HG03175 (cell line): ENCODE data around the gene SYN1.

Experiments used
- ATAC-seq: cut with Tn5 transposase; IDR thresholded peaks from one replicate; pipeline ENCODE4 v1.9.1; 2021; ENCODE audit warnings: mild to moderate bottlenecking, moderate library complexity; ENCODE audit not compliant: unreplicated experiment

The SYN1 gene

DNA sequence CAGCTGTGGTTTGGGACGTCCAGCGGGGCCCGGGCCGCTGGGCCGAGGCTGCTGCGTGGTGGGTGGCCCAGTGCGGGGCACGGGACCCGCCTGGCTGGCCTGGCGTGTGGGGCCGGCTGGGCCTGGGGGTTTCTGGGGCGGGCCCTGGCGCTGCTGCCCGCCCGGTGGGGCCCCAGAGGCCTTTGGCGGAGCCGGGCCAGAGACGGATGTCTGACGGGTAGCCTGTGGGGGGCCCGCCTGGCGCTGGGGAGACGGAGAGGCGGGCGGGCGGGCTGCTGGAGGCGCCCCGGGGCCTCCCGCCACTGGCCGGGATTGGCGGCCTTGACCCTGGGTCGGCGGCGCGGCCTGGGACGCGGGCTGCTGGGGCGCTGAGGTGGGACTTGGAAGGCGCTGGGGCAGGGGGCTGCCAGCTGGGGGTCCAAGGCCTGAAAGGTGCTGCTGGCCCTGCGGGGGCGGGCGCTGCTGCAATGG, 45.5 kb downstream of the SYN1 start:
- no peak for ATAC-seq

DNA sequence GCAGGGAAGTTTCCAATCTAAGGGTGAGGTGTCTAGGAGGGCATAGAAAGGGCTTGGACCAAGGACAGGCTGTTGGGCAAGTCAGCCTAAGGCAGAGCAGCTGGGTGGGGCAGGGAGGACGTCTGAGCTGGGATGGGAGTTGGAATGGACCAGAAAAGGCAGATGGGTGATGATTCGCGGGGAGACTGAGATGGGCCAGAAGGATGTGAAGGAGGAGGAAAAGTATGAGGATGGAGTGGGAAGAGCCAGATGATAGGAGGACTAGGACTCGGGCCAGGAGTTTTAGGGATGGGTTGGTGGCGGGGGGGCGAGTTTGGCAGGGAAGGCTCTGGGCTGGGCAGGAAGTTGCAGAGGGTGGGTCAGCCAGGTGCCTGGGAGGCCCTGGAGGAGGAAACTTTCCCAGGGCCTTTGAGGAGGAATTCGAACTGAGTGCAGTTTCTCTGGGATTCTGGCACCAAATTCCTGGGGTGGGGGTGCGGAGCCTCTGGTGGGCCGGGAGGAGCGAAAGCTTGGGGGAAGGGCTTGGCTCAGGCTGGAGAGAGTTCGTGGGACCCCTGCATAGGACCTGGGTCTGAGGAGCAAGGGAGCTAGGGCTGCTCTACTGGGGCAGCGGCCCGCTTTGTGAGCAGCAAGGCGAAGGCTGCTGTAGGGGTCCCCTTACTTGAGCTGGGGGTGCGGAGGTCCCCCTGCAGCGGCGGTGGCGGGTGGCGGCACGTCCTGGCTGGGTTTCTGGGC, 46.1 kb downstream of the SYN1 start:
- no peak for ATAC-seq

DNA sequence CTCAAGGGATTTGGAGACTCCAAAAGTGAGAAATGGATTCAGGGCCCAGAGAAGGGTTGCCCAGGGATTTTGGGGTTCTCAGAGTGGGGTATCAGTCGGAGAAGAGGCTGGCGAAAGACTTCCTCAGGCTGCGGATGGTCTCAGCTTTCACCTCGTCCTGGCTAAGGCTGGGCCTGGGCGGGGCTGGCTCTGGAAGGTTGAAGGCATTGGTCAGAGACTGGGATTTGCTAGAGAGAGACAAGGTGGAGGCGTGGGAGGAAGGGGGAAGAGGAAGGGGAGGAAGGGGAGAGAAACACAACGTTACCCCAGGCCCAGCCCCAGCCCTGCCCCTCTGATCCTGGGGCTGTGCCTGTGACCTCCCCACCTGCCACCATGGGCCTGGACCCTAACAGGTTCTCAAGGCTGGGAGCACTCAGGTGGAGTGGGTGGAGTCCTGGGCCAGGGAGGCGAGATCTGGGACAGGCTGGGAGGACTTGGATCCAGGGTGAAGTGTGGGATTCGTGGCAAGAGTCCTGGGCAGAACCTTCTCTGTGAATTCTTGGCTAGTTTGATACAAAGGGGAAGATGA, 46.8 kb downstream of the SYN1 start:
- no peak for ATAC-seq

DNA sequence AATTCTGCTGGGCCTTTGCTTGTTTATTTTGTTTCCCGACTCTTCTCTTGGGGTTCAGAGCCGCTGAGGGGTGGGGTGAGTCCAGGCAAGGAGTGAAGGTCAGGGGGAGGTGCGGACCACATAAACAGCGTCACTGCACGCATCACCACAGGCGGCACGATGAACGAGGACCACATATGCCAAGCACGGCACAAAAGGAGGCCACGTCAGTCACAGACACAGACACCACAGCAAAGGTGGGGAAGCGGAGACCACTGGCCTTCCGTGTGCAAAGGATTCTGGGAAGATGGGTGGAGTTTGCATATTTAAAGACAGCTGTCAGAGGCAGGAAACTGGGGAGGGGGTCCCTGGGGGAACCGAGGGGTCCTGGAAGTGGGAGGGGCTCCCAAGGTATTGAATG, 47.8 kb downstream of the SYN1 start:
- ATAC-seq, result no peak

DNA sequence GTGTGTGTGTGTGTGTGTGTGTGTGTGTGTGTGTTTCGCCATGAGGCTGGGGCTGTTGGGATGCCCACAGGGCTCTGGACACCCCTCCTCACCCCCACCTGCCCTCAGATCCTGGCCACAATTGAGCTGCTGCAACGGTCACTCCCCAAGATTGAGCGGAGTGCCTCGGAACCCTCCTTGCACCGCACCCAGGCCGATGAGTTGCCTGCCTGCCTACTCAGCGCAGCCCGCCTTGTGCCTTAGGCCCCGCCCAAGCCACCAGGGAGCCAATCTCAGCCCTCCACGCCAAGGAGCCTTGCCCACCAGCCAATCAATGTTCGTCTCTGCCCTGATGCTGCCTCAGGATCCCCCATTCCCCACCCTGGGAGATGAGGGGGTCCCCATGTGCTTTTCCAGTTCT, 48.4 kb downstream of the SYN1 start:
- no peak for ATAC-seq

DNA sequence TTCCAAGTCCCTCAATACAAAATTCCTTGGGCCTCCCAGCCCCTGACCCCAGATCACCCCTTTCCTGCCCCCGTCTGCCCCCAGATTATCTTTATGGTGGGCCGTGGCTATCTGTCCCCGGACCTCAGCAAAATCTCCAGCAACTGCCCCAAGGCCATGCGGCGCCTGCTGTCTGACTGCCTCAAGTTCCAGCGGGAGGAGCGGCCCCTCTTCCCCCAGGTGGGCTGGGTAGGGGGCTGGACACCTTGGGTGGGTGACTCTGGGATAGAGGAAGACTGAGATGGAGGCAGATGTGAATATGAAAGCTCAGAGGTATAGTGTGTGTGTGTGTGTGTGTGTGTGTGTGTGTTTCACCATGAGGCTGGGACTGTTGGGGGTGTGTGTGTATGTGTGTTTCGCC, 48.9 kb downstream of the SYN1 start:
- no peak for ATAC-seq

DNA sequence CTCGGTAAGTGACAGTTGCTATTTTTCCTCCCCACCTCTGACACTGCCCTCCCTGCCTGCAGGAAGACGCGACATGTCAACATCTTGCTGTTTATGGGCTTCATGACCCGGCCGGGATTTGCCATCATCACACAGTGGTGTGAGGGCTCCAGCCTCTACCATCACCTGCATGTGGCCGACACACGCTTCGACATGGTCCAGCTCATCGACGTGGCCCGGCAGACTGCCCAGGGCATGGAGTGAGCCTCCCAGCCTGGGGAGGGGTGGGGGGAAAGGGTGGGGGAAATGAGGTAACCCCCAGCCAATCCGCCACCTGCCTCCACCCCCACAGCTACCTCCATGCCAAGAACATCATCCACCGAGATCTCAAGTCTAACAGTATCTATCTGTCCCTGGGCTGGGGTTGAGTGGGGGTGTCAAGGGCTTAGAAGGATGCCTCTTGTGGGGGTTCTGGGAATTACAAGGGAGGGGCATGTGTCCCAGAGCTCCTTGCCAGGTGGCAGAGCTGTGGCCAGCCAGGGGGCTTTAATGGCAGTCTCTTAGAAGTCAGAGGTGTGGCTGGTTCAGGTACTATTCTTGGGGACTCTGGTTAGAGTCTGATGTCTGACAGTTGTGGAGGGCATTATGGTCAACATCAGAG, 50.9 kb downstream of the SYN1 start:
- no peak for ATAC-seq

DNA sequence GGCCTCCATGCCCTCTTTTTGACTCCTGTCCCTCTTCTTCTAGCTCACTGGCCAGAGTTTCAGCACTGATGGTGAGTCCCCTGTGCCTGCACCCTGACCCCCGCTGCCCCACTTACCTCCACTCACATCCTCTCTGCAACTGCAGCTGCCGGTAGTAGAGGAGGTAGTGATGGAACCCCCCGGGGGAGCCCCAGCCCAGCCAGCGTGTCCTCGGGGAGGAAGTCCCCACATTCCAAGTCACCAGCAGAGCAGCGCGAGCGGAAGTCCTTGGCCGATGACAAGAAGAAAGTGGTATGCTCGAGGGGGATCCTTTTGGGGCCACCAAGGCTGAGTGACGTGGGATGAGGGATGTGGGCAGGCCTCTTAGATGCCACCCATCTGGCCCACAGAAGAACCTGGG, 52.8 kb downstream of the SYN1 start:
- no peak for ATAC-seq

DNA sequence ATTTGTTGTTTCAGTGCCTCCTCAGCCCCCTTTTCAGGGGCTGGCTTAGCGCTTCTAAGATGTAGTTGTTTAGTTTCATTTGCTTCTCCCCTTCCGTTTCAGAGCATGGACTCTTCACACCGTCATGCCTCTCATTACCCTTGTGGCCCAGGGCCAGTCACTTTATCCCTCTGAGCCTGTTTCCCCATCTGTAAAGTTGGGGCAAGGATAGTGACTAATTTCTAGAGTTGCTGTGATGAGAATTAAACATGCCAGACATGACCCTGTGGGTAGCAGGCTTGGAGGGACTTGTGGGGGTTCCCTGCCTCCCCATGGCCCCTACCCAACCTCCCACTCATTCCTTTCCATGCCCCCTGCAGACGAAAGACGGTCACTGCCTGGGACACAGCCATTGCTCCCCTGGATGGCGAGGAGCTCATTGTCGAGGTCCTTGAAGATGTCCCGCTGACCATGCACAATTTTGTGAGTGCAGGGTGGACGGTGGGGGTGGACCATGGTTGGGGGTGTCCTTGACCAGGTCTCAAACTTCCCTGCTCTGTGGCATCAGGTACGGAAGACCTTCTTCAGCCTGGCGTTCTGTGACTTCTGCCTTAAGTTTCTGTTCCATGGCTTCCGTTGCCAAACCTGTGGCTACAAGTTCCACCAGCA, 55.1 kb downstream of the SYN1 start:
- no peak for ATAC-seq

DNA sequence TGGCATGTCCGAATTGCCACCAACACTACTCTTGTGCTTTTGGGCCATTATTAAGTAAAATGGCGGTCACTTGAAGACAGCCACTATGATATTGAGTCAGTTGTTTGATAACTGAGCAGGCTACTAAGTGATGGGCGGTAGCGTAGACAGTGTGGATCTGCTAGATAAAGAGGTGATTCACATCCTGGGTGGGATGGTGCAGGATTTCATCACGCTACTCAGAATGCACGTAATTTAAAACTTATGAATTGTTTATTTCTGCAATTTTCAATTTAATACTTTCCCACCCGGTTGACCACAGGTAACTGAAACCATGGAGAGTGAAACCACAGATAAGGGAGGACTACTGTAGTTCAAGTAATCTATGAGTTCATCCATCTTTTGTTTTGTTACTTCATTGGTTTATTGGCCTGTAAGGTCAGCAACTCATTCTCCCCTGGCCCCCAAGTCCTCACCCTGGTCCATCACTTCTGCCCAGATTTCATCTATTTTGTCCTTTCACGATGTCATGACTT, 55.8 kb downstream of the SYN1 start:
- no peak for ATAC-seq

DNA sequence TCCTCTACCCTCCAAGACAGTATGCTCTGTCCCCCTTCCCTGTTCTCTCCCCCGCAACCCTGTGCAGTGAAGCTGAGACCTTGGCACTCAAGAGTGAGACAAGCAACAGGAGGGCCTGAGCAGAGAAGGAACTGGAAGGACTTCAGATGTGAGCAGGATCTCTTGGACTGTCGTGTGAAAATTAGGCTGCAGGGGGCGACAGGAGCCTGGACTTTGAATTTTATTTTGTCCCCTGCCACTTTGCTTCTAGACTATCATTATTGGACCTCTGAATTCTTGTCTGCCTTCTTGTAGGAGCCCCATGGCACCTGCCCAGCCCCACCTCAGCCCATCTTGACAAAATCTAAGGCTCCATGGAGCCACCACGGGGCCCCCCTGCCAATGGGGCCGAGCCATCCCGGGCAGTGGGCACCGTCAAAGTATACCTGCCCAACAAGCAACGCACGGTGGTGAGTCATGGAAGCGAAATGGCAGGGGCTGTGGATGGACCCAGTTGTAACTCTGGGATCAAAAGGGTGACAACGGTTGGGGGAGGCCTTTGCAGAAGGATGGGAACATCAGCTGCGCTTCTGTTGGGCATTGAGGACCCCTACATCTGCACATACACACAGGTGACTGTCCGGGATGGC, 56.9 kb downstream of the SYN1 start:
- no peak for ATAC-seq

DNA sequence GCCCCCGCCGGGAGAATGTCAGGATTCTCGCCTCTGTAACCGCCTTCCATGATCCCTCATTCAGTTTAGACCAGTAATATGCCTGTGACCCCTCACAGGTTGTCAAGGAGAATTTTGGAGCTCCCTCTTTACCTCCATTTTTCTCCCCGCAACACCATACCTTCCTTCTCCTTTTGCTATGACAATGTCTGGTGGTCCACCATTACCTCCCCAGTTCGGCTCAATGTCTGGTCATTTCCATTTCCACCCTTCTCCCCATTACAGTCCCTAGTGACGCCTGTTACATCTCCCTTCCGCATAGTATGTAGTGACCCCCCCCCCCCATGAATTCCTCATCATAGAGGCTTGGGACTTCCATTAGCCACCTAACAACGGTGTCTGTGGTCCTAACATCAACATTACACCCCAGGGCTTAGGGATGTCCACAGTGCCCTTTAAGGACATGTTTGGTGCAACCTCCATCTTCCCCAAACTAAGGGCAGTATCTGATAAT, 58.0 kb downstream of the SYN1 start:
- ATAC-seq, result no peak

DNA sequence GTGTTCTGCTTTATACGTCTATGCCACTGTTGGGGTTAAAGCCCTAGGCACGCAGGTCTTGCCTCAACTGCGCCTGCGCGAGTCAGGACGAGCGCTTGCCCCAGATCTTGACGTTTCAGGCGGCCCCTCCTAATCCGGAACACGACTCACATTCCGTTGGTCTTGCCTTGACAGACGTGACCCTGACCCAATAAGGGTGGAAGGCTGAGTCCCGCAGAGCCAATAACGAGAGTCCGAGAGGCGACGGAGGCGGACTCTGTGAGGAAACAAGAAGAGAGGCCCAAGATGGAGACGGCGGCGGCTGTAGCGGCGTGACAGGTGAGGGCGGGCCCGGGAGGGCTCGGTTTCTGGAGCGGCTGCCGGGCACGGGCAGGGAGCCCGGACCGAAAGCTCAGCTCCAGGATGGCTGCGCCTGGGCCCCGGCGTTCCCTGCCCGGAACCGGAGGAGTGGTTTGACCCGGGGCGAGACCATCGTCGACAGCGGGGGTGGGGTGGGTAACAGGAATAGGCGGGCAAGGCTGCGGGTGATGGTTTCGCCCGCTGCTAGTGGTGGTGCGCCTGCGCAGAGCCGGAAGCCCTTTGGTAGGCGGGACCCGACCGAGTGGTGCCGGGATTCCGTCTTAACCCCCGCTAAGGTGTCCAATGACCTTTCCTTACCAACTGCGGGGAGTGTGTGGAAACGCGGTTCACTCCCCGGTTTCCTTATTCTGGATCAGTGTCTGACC, 58.6 kb downstream of the SYN1 start, which contains the start of gene ARAF:
TSS of gene ARAF (plus strand) at position 272 of the 725 bp plus-strand sequence. CDS start 1,763 bp downstream, outside the sequence.
- peak; percentile 94 for ATAC-seq

DNA sequence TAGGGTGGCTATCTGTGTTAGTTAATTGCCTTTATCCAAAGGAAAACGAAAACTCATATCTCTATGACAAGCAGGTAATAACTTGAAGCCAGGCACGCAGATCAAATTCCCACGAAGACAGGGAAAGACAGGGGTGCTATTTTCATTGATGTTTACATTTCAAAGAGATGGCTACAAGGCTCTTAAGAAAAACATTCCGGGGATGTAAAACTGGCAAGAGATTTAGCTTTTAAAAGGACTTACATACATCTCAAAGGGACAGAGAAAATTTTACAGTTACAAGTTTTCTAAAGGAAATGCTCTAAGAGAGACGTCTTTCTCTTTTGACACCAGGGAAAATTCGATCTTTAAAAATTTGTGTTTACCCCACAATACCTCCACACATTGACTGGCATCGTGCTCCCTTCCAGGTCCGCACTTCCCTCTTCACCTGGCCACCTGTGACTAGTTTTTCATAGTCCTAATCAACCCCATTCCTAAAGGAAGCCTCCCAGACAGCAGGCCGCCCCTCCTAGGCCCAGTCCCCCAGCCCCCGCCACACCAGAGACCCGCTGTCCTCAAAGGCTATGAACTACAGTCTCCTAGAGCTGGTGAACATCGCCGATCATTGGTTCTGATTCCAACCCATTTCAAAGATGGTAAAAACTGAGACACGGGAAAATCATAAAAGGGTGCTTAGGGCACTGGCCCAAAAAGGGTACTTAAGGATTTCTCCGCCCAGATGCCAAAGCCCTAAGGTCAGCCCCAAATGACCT, 59.3 kb downstream of the SYN1 start:
- no peak for ATAC-seq

DNA sequence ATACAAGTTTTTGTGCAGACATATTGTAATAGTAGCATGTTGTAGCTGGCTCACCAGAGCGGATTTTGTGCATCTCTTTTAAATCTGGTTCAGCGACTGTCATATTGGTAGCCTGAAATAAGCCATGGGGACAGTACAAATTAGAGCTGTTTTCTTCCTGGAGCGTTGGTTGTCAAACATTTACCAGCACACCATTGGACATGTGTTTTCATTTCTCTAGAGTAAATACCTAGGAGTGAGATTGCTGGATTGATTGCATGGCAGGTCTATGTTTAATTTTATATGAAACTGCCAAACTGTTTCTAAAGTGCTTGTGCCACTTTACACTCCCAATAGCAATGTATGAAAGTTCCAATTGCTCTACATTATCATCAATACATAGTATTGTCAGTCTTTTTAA, 61.2 kb downstream of the SYN1 start:
- no peak for ATAC-seq

DNA sequence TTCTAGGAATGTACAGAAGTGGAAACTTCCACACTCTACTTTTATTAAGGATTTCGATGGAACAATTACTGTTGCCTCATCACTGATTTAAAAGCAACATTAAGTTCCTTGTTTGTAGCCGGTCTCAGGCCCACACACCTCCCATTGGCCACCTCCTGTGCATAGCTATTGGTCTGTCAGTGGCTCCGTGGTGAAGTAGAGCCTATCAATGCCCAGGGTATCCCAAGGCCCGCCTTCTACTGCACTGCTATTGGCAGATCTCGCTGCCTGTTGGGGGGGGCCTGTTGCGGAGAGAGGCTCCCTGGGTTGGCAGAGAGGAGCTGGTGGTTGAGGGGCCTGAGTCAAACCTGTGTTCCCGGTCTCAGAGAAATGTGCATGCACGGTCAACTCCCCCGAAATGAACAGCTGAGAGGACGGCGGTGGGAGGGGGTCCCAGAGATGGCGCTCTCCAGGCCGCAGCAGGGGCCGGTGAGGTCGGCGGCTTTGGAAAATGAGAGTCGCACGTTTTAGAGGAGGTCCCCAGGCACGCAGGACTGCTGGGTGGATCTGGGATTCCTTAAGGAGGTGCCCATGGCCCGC, 63.5 kb downstream of the SYN1 start:
- ATAC-seq, result peak; percentile 90

DNA sequence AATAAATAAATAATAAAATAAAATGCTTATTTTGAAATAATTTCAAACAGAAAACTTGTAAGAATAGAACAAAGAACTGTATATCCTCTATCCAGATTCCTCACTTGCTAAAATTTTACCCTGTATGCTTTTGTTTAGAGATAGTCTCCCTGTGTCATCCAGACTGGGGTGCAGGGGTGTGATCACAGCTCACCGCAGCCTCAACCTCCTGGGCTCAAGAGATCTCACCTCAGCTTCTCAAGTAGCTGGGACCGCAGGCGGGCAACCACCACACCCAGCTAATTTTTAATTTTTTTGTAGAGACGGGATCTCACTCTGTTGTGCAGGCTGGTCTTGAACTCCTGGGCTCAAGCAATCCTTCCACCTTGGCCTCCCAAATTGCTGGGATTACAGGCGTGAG, 76.2 kb downstream of the SYN1 start:
- no peak for ATAC-seq

DNA sequence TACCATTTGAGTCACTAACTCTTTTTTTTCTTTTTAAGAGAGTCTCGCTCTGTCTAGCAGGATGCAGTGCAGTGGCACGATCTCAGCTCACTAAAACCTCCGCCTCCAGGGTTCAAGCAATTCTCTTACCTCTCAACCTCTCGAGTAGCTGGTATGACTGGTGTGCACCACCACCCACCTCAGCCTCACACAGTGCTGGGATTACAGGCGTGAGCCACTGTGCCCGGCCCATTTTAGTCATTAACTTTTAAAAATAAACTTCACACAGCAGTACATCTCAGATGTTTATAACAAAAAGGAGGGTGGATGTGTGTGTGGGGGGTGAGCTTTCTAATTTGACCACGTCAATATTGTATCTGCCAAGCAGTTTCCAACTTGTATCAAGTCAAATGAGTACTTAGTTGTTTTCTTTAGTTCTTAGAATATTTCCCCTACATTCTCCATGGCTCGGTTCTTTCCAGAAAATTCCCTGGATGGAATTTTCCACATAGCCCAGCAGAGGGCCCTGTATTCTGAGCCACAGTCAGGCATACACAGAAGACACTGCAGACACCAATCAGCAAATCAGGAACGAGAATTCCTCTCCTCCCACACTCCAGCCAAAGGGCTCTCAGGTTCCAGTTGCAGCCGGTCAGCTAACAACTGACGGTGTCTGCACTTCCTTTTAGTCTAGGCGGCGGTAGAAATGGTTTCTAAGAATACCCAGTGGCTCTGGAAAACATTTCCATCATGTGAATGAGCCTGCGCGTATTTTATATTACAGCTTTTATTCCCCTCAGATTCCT, 78.7 kb downstream of the SYN1 start:
- no peak for ATAC-seq
